HG03432 (cell line): ENCODE measurements around the gene FAM53B.

Experiments used
- ATAC-seq: cut with Tn5 transposase; IDR thresholded peaks from one replicate; pipeline ENCODE4 v1.9.1; 2021; ENCODE audit warnings: mild to moderate bottlenecking, moderate library complexity; ENCODE audit not compliant: unreplicated experiment

The FAM53B gene

GRCh38 chr10:124650820-124651401 is 93.3 kb downstream of the FAM53B start:
- peak; percentile 42 for ATAC-seq

- no peak for ATAC-seq
These were observed 93.9 kb downstream of the FAM53B start for GRCh38 chr10:124650263-124650662.

GRCh38 chr10:124649214-124649613 is 95.0 kb downstream of the FAM53B start:
- no peak for ATAC-seq

- no peak for ATAC-seq
These were observed 95.4 kb downstream of the FAM53B start for GRCh38 chr10:124648738-124649137.

GRCh38 chr10:124648131-124648475 is 96.1 kb downstream of the FAM53B start:
- ATAC-seq: no peak

GRCh38 chr10:124647421-124648130 is 96.6 kb downstream of the FAM53B start:
- ATAC-seq: peak; percentile 67

- no peak for ATAC-seq
These were observed 97.5 kb downstream of the FAM53B start for GRCh38 chr10:124646483-124647352.

GRCh38 chr10:124645467-124646095 is 98.6 kb downstream of the FAM53B start:
- no peak for ATAC-seq

- no peak for ATAC-seq
These were observed 99.3 kb downstream of the FAM53B start for GRCh38 chr10:124644771-124645415.

- no peak for ATAC-seq
These were observed 99.9 kb downstream of the FAM53B start for GRCh38 chr10:124644236-124644635.

- no peak for ATAC-seq
These were observed 100.7 kb downstream of the FAM53B start for GRCh38 chr10:124643330-124644009.

- peak; percentile 7 for ATAC-seq
These were observed 102.0 kb downstream of the FAM53B start for GRCh38 chr10:124642088-124642710.

- ATAC-seq: peak; percentile 59
These were observed 102.7 kb downstream of the FAM53B start for GRCh38 chr10:124641282-124642087.

GRCh38 chr10:124640538-124641231 is 103.5 kb downstream of the FAM53B start:
- peak; percentile 72 for ATAC-seq

- no peak for ATAC-seq
These were observed 104.1 kb downstream of the FAM53B start for GRCh38 chr10:124640056-124640455.

GRCh38 chr10:124639646-124640045 is 104.5 kb downstream of the FAM53B start:
- ATAC-seq: no peak

- ATAC-seq: no peak
These were observed 105.0 kb downstream of the FAM53B start for GRCh38 chr10:124639206-124639605.

GRCh38 chr10:124637746-124638145 is 106.4 kb downstream of the FAM53B start:
- ATAC-seq: no peak
